Neural cell (in vitro differentiated cells): ENCODE results near the gene CBFA2T3. TPM values are rescaled to one million over a fixed set of nuclear protein-coding genes. Genes with fewer than 3 reads are reported as not detected.
"Not testable (repeated sequence)": the region's sequence is repeated elsewhere in the genome, so short reads cannot be mapped to it uniquely, and the experiment has no call there.

Source experiments
- H2AFZ ChIP-seq: fragments of 200-600, 300-800 bp; sonication (generic), shearing (Covaris generic); 2 replicates; pipeline ENCODE4 v1.6.0; 2014; ENCODE audit warnings: low read depth, mild to moderate bottlenecking, antibody characterized with exemption, low read length, moderate library complexity
- H3F3A ChIP-seq: fragments of 200-600 bp; shearing (Covaris generic); 2 replicates; pipeline ENCODE4 v1.6.1; 2016; ENCODE audit warnings: mild to moderate bottlenecking, moderate library complexity, mixed read lengths, antibody characterized with exemption, low read length; ENCODE audit not compliant: insufficient read depth, poor library complexity, severe bottlenecking
- H3K27ac ChIP-seq: fragments of 200-600, 300-800 bp; sonication (generic), shearing (Covaris generic); 2 replicates; pipeline ENCODE4 v1.5.1; 2014; ENCODE audit warnings: mild to moderate bottlenecking, low read length, moderate library complexity
- H3K27me3 ChIP-seq: fragments of 300-800, 200-600 bp; sonication (generic), shearing (Covaris generic); 2 replicates; pipeline ENCODE4 v1.6.0; 2014; ENCODE audit warnings: mild to moderate bottlenecking, low read depth, low read length, moderate library complexity; ENCODE audit not compliant: insufficient read depth
- H3K36me3 ChIP-seq: fragments of 300-800, 200-600 bp; sonication (generic), shearing (Covaris generic); 2 replicates; pipeline ENCODE4 v1.5.1; 2014; ENCODE audit warnings: mild to moderate bottlenecking, antibody characterized with exemption, low read length, moderate library complexity; ENCODE audit not compliant: insufficient read depth
- H3K4me2 ChIP-seq: fragments of 300-800, 200-600 bp; sonication (generic), shearing (Covaris generic); 2 replicates; pipeline ENCODE4 v1.6.0; 2014; ENCODE audit warnings: mild to moderate bottlenecking, low read length
- H3K4me3 ChIP-seq: fragments of 300-800, 200-600 bp; sonication (generic), shearing (Covaris generic); 2 replicates; pipeline ENCODE4 v1.5.1; 2014; ENCODE audit warnings: mild to moderate bottlenecking, low read length, moderate library complexity
- H3K79me2 ChIP-seq: fragments of 200-600 bp; shearing (Covaris generic); replicated peaks from 2 replicates; pipeline ENCODE4 v1.6.0; 2014; ENCODE audit warnings: mild to moderate bottlenecking, low read length, moderate library complexity; ENCODE audit not compliant: insufficient read depth
- H3K9ac ChIP-seq: fragments of 300-800, 200-600 bp; sonication (generic), shearing (Covaris generic); 2 replicates; pipeline ENCODE4 v1.6.1; 2016; ENCODE audit warnings: mild to moderate bottlenecking, low read length, mixed read lengths
- H3K9me2 ChIP-seq: fragments of 200-600 bp; shearing (Covaris generic); 2 replicates; pipeline ENCODE4 v1.6.1; 2016; ENCODE audit warnings: mild to moderate bottlenecking, low read length, mixed read lengths; ENCODE audit not compliant: insufficient read depth
- H3K9me3 ChIP-seq: fragments of 200-600, 300-800 bp; sonication (generic), shearing (Covaris generic); 2 replicates; pipeline ENCODE4 v1.6.1; 2016; ENCODE audit warnings: mild to moderate bottlenecking, mixed run types, low read length, moderate library complexity, mixed read lengths
- H4K20me1 ChIP-seq: fragments of 200-600 bp; shearing (Covaris generic); 2 replicates; pipeline ENCODE4 v1.6.1; 2016; ENCODE audit warnings: mild to moderate bottlenecking, mixed run types; ENCODE audit not compliant: insufficient read depth
- CTCF ChIP-seq: fragments of 450-650 bp; IDR thresholded peaks from 2 replicates; pipeline ENCODE4 v1.5.1; 2014; ENCODE audit warnings: antibody characterized with exemption, mild to moderate bottlenecking, moderate library complexity; ENCODE audit not compliant: poor library complexity, severe bottlenecking
- EP300 ChIP-seq: fragments of 450-650 bp; conservative IDR thresholded peaks from 2 replicates; pipeline ENCODE4 v1.6.1; 2014; ENCODE audit warnings: antibody characterized with exemption, mild to moderate bottlenecking, moderate library complexity; ENCODE audit not compliant: poor library complexity, severe bottlenecking
- EZH2 ChIP-seq: fragments of 200-600, 300-800 bp; shearing (Covaris generic), sonication (generic); IDR thresholded peaks from 2 replicates; pipeline ENCODE4 v1.6.1; 2014; ENCODE audit warnings: antibody characterized with exemption, low read length, borderline replicate concordance, mild to moderate bottlenecking; ENCODE audit not compliant: insufficient read depth, poor library complexity, severe bottlenecking
- MXI1 ChIP-seq: fragments of 450-650 bp; conservative IDR thresholded peaks from 2 replicates; pipeline ENCODE4 v1.6.1; 2014; ENCODE audit warnings: antibody characterized with exemption, mild to moderate bottlenecking; ENCODE audit not compliant: poor library complexity, severe bottlenecking
- POLR2AphosphoS5 ChIP-seq: IDR thresholded peaks from 2 replicates; pipeline ENCODE4 v1.6.1; 2012
- RAD21 ChIP-seq: fragments of 450-650 bp; conservative IDR thresholded peaks from 2 replicates; pipeline ENCODE4 v1.6.1; 2014; ENCODE audit warnings: antibody characterized with exemption, mild to moderate bottlenecking, moderate library complexity
- SMC3 ChIP-seq: fragments of 450-650 bp; conservative IDR thresholded peaks from 2 replicates; pipeline ENCODE4 v1.6.1; 2014; ENCODE audit warnings: antibody characterized with exemption, mild to moderate bottlenecking, moderate library complexity; ENCODE audit not compliant: poor library complexity
- TAF1 ChIP-seq: IDR thresholded peaks from 2 replicates; pipeline ENCODE4 v1.6.1; 2012; ENCODE audit warnings: low read depth
- polyA plus RNA-seq: library from polyadenylated mRNA; depleted of rRNA; stranded (reverse); fragments of >200 nt; gene quantifications from 2 replicates; pipeline ENCODE4 v1.2.3, GENCODE V29; 2014
- TF ChIP-seq, protein P1 (sequence below): IDR thresholded peaks from 2 replicates; pipeline ENCODE4 v1.6.1; 2012; ENCODE audit warnings: borderline replicate concordance

Gene CBFA2T3
- polyA plus RNA-seq, 1 donor from 2014 or later, result 2.1 TPM

DNA sequence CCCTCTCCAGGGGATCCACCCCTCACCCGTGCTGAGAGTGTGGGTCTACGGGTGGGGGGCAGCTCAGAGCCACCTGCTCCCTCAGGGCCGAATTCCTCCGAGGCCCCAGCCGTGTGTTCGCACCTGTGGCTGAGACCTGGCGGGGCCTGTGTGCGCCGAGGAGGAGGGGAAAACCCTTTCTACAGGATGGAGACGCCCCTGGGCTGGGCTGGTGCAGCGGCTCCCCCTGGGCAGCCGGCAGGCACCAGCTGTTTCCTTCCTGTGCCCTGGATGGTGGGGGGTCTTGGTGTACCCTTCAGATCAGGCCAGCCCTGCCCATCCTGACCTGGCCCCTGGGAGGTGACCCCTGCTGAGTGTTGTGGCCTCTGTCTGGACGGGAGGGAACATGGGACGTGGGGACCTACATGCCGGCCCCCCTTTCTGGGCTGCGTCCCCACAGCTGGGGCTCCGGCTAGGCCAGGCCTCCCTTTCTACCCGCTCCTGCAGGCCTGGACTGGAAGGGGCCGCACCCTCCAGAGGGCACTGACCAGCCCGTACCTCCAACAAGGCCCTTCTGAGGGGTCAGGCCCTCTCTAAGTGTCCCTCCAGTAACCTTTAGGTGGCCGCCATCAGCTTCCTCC, 82.2 kb downstream of the CBFA2T3 start:
- H3K9ac ChIP-seq, result no peak overlapping the region

GRCh38 chr16:88894266-88894665, 82.7 kb downstream of the CBFA2T3 start:
- not testable (repeated sequence) for H3K9me3 ChIP-seq, H3K9ac ChIP-seq, H3K27me3 ChIP-seq, H3K4me2 ChIP-seq, H3K79me2 ChIP-seq, H4K20me1 ChIP-seq, H3K9me2 ChIP-seq, H3K4me3 ChIP-seq, H3F3A ChIP-seq, H2AFZ ChIP-seq, H3K27ac ChIP-seq, H3K36me3 ChIP-seq

More for the DNA sequence above, 82.2 kb downstream of the CBFA2T3 start:
- no peaks in the 10 kb centered on the region for H3K27me3 ChIP-seq
- no peaks in the 10 kb centered on the region for H3K9me3 ChIP-seq
- H3K4me2 ChIP-seq, result no peak overlapping the region
- no peaks in the 10 kb centered on the region for H3K36me3 ChIP-seq
- no peaks in the 10 kb centered on the region for H3F3A ChIP-seq
- H3K27ac ChIP-seq, result no peak overlapping the region
- H3K79me2 ChIP-seq, result no peaks in the 10 kb centered on the region
- H2AFZ ChIP-seq, result no peak overlapping the region
- H3K9me2 ChIP-seq, result no peaks in the 10 kb centered on the region
- TF ChIP-seq EP300 (no peak), SMC3 (no peak), MXI1 (no peak), CTCF (no peak), POLR2AphosphoS5 (no peak), TAF1 (no peak), EZH2 (no peak), RAD21 (no peak)
- TF ChIP-seq, protein P1, sequence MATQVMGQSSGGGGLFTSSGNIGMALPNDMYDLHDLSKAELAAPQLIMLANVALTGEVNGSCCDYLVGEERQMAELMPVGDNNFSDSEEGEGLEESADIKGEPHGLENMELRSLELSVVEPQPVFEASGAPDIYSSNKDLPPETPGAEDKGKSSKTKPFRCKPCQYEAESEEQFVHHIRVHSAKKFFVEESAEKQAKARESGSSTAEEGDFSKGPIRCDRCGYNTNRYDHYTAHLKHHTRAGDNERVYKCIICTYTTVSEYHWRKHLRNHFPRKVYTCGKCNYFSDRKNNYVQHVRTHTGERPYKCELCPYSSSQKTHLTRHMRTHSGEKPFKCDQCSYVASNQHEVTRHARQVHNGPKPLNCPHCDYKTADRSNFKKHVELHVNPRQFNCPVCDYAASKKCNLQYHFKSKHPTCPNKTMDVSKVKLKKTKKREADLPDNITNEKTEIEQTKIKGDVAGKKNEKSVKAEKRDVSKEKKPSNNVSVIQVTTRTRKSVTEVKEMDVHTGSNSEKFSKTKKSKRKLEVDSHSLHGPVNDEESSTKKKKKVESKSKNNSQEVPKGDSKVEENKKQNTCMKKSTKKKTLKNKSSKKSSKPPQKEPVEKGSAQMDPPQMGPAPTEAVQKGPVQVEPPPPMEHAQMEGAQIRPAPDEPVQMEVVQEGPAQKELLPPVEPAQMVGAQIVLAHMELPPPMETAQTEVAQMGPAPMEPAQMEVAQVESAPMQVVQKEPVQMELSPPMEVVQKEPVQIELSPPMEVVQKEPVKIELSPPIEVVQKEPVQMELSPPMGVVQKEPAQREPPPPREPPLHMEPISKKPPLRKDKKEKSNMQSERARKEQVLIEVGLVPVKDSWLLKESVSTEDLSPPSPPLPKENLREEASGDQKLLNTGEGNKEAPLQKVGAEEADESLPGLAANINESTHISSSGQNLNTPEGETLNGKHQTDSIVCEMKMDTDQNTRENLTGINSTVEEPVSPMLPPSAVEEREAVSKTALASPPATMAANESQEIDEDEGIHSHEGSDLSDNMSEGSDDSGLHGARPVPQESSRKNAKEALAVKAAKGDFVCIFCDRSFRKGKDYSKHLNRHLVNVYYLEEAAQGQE, result no peak
- no peaks in the 10 kb centered on the region for H4K20me1 ChIP-seq
- H3K4me3 ChIP-seq, result no peak overlapping the region
